ENCODE results near the gene ARHGEF33.

Gene ARHGEF33

GRCh38 chr2:38988716-38989115 lies 99.0 kb downstream of the ARHGEF33 start:
- H3K79me2 ChIP-seq (ENCODE audit: insufficient read depth, low read length), result no peaks in the 10 kb centered on the region
- H3K27ac ChIP-seq (ENCODE audit: low read depth, low read length), result no peak overlapping the region
- no peaks in the 10 kb centered on the region for H3K27me3 ChIP-seq (ENCODE audit: low read length)
- TF ChIP-seq CTCF (IDR thresholded peaks at IDR 0.05; ENCODE audit: insufficient read depth, low read length, poor library complexity, severe bottlenecking) (no peak), EZH2phosphoT487 (conservative IDR thresholded peaks at IDR 0.05; ENCODE audit: low read length) (no peak)
- peaks cover 29% of the 10 kb centered on the region; the same call in 1 of the 2 replicates for H3K36me3 ChIP-seq (ENCODE audit: low read length)
- H3K4me2 ChIP-seq (ENCODE audit: low read depth, low read length, poor library complexity, severe bottlenecking), result no peak overlapping the region
- no peaks in the 10 kb centered on the region for H3K9me2 ChIP-seq (replicated peaks; ENCODE audit: insufficient read depth, low read length)
- no peak overlapping the region for H3K9ac ChIP-seq (ENCODE audit: low read length)
- no peaks in the 10 kb centered on the region for H4K20me1 ChIP-seq (ENCODE audit: low read depth, low read length)
- no peak overlapping the region for H2AFZ ChIP-seq (ENCODE audit: low read depth, low read length, severe bottlenecking)
- H3K4me3 ChIP-seq (ENCODE audit: insufficient read depth, low read length, poor library complexity, severe bottlenecking), result no peak overlapping the region
- no peaks in the 10 kb centered on the region for H3F3A ChIP-seq (ENCODE audit: insufficient read depth)
- no peaks in the 10 kb centered on the region for H3K9me3 ChIP-seq (ENCODE audit: insufficient read depth, low read length)

GRCh38 chr2:38991899-38992298 lies 102.2 kb downstream of the ARHGEF33 start:
- H3K9ac ChIP-seq (ENCODE audit: low read length), result no peak overlapping the region
- H3K36me3 ChIP-seq (ENCODE audit: low read length), result peaks cover 41% of the 10 kb centered on the region; the same call in 1 of the 2 replicates

GRCh38 chr2:38997781-38998180 lies 108.1 kb downstream of the ARHGEF33 start:
- Histone ChIP-seq H3K36me3 (ENCODE audit: low read length) (peaks cover 31% of the 10 kb centered on the region; the same call in 1 of the 2 replicates), H3K79me2 (ENCODE audit: insufficient read depth, low read length) (no peaks in the 10 kb centered on the region), H3K9me3 (ENCODE audit: insufficient read depth, low read length) (no peaks in the 10 kb centered on the region), H3F3A (ENCODE audit: insufficient read depth) (no peaks in the 10 kb centered on the region), H3K9me2 (replicated peaks; ENCODE audit: insufficient read depth, low read length) (no peaks in the 10 kb centered on the region), H3K27ac (ENCODE audit: low read depth, low read length) (no peak overlapping the region), H3K9ac (ENCODE audit: low read length) (no peak overlapping the region), H3K4me3 (ENCODE audit: insufficient read depth, low read length, poor library complexity, severe bottlenecking) (no peak overlapping the region), H3K4me2 (ENCODE audit: low read depth, low read length, poor library complexity, severe bottlenecking) (no peak overlapping the region), H2AFZ (ENCODE audit: low read depth, low read length, severe bottlenecking) (no peak overlapping the region), H3K27me3 (ENCODE audit: low read length) (no peaks in the 10 kb centered on the region), H4K20me1 (ENCODE audit: low read depth, low read length) (no peaks in the 10 kb centered on the region)
- no peak for TF ChIP-seq EZH2phosphoT487 (conservative IDR thresholded peaks at IDR 0.05; ENCODE audit: low read length)
- no peak for TF ChIP-seq CTCF (IDR thresholded peaks at IDR 0.05; ENCODE audit: insufficient read depth, low read length, poor library complexity, severe bottlenecking)

More at GRCh38 chr2:38991899-38992298, 102.2 kb downstream of the ARHGEF33 start:
- no peaks in the 10 kb centered on the region for H3K9me2 ChIP-seq (replicated peaks; ENCODE audit: insufficient read depth, low read length)
- no peaks in the 10 kb centered on the region for H3K27me3 ChIP-seq (ENCODE audit: low read length)
- no peak overlapping the region for H3K27ac ChIP-seq (ENCODE audit: low read depth, low read length)
- no peak for TF ChIP-seq EZH2phosphoT487 (conservative IDR thresholded peaks at IDR 0.05; ENCODE audit: low read length)
- TF ChIP-seq CTCF (IDR thresholded peaks at IDR 0.05; ENCODE audit: insufficient read depth, low read length, poor library complexity, severe bottlenecking), result no peak
- no peaks in the 10 kb centered on the region for H3K9me3 ChIP-seq (ENCODE audit: insufficient read depth, low read length)
- no peaks in the 10 kb centered on the region for H4K20me1 ChIP-seq (ENCODE audit: low read depth, low read length)
- H3K4me2 ChIP-seq (ENCODE audit: low read depth, low read length, poor library complexity, severe bottlenecking), result no peak overlapping the region
- H3K4me3 ChIP-seq (ENCODE audit: insufficient read depth, low read length, poor library complexity, severe bottlenecking), result no peak overlapping the region
- H3F3A ChIP-seq (ENCODE audit: insufficient read depth), result no peaks in the 10 kb centered on the region
- H3K79me2 ChIP-seq (ENCODE audit: insufficient read depth, low read length), result no peaks in the 10 kb centered on the region
- H2AFZ ChIP-seq (ENCODE audit: low read depth, low read length, severe bottlenecking), result no peak overlapping the region
